AG04450 (cell line): Measurements from ENCODE around the gene ZNF695. TPM values are rescaled to one million over a fixed set of nuclear protein-coding genes. Genes with fewer than 3 reads are reported as not detected.

ENCODE experiments used
- CTCF ChIA-PET: fragments of 300-600, 350-600 bp; formaldehyde crosslinking; extraction: SDS; loops from one replicate; lab custom pipeline; 2022; ENCODE audit warnings: antibody characterized with exemption, inconsistent platforms; lab: Charles Lee
- POLR2A ChIA-PET: fragments of 350-600 bp; formaldehyde crosslinking; extraction: SDS; loops from one replicate; lab custom pipeline; 2021; ENCODE audit warnings: antibody characterized with exemption, inconsistent platforms; lab: Yijun Ruan, JAX
- DNase-seq: peaks from one replicate; pipeline ENCODE4 v3.0.0-alpha.2; 2011; ENCODE audit warnings: low read depth, low spot score
- H3K27ac ChIP-seq: one replicate; pipeline ENCODE4 v1.5.1; 2012; ENCODE audit warnings: low read depth, low read length, control low read depth
- H3K27me3 ChIP-seq: one replicate; pipeline ENCODE4 v1.6.0; 2012; ENCODE audit warnings: low read length; ENCODE audit not compliant: control insufficient read depth, insufficient read depth
- H3K4me3 ChIP-seq: 2 replicates; pipeline ENCODE4 v1.5.1; 2011; ENCODE audit warnings: mild to moderate bottlenecking, low read depth, low read length, control low read depth
- H3K9me3 ChIP-seq: 2 replicates; pipeline ENCODE4 v1.5.1; 2012; ENCODE audit warnings: low read length; ENCODE audit not compliant: control insufficient read depth, insufficient read depth
- polyA minus RNA-seq: library from RNA; depleted of rRNA, polyadenylated mRNA; stranded (reverse); fragments of >200 nt; gene quantifications from 2 replicates; pipeline ENCODE4 v1.2.3, GENCODE V29; 2011; rRNA and poly(A)+ RNA removed
- polyA plus RNA-seq: library from polyadenylated mRNA; depleted of rRNA; stranded (reverse); fragments of >200 nt; gene quantifications from 2 replicates; pipeline ENCODE4 v1.2.3, GENCODE V29; 2011; rRNA removed
- TF ChIP-seq, protein P1 (sequence below): IDR thresholded peaks from 2 replicates; pipeline ENCODE4 v1.5.1; 2011; ENCODE audit warnings: low read depth, low read length, control low read depth, inconsistent platforms

Gene ZNF695
- polyA plus RNA-seq (1.0 and 1.2 TPM in 2 replicates), polyA minus RNA-seq (0.37 and 0.65 TPM in 2 replicates)

DNA sequence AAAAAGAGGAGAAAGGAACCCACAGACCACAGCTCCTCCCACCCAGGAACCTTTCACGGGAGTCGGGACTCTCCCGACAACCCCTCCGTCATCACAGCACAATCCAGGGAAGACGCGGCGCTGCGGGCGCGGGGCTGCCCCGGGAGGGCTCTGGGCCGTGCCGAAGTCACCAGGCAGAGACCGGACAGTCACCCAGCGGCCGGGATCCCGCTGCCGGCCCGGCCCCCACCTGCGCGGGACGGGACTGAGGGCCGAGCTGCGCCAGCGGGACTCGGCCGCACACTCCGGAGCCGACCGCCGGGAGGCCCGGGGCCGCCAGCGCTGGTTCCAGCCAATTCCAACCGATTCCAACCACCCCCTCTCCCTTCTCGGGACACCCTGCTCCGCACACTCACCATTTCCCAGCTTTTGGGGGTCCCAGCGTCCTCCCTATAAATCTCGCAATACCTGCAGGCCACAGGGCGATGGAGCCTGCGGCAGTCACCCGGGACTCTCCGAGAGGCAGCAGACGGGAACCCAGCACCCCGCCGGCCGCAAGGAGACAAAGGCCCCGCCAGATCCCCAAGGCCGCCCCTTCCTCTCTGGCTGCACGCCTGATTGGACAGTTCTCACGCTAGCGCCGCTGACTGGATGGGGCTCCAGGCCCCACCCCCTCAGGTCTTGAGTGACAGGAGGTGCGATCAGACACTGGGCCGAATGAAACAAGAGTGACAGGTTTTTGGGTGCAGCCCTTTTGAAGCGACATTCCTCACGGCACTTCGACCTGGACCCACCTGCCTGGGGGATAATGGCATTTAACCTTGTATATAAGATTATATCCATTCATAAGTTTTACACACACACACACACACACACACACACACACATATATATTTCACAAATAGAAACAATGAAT, at the start of gene ZNF695:
ZNF695 (minus strand) TSS at position 547 of the 895 bp plus-strand sequence; CDS start at position 398, 149 bp downstream.
- no peaks in the 10 kb centered on the region for H3K27me3 ChIP-seq
- TF ChIP-seq, protein P1, sequence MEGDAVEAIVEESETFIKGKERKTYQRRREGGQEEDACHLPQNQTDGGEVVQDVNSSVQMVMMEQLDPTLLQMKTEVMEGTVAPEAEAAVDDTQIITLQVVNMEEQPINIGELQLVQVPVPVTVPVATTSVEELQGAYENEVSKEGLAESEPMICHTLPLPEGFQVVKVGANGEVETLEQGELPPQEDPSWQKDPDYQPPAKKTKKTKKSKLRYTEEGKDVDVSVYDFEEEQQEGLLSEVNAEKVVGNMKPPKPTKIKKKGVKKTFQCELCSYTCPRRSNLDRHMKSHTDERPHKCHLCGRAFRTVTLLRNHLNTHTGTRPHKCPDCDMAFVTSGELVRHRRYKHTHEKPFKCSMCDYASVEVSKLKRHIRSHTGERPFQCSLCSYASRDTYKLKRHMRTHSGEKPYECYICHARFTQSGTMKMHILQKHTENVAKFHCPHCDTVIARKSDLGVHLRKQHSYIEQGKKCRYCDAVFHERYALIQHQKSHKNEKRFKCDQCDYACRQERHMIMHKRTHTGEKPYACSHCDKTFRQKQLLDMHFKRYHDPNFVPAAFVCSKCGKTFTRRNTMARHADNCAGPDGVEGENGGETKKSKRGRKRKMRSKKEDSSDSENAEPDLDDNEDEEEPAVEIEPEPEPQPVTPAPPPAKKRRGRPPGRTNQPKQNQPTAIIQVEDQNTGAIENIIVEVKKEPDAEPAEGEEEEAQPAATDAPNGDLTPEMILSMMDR, result no peak
- H3K27ac ChIP-seq, result peak within 1 kb of the TSS; percentile 57
- peaks cover 9% of the 10 kb centered on the region for H3K9me3 ChIP-seq
- POLR2A ChIA-PET, result interaction anchor here (0.7 kb wide), 2 partner anchors 32 to 156 kb away, joined by 4 to 5 read pairs; no protein-coding TSS in a partner anchor
- peak within 1 kb of the TSS; percentile 83 for H3K4me3 ChIP-seq
- peak; percentile 82 for DNase-seq
- CTCF ChIA-PET, result interaction anchor here (0.7 to 1.0 kb wide), 2 partner anchors 72 to 100 kb away, joined by 3 to 6 read pairs; no protein-coding TSS in a partner anchor

DNA sequence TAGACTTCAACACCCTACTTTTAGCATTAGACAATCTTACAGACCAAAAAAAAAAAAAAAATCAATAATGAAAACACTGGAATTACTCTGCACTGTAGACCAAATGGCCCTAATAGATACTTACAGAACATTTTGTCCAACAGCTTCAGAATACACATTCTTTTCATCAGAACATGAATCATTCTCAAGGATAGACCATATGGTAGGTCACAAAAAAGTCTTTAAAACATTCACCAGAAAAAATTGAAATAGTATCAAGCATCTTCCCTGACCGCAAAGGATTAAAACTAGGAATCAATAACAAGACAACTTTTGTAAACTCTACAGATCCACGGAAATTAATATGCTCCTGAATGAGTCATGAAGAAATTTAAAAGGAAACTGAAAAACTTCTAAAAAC, 48.2 kb upstream of the ZNF695 start:
- H3K27ac ChIP-seq, result no peak overlapping the region
- no peak for DNase-seq
- ChIA-PET POLR2A (no interaction called here), CTCF (no interaction called here)
- peaks cover 32% of the 10 kb centered on the region for H3K9me3 ChIP-seq
- TF ChIP-seq, protein P1, result no peak
- no peak overlapping the region for H3K4me3 ChIP-seq
- no peaks in the 10 kb centered on the region for H3K27me3 ChIP-seq

DNA sequence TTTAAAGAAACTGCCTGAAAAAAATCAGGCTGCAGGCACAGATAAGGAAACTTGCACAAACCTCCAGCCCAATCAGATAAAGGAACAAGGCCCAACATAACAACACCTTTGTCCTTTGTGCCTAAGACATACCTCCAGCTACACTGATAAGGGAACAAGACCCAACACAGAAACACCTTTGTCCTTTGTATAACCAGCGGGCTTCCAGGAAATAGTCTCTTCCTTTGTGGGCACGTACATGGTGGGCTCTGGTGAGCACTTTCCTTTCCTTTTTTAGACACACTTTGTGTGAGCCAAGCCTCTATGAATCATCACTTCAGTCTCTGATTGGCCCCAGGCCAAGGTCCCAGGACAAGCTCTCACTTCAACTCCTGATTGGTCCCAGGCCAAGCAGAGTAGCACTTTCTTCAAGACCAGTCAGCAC, 47.1 kb upstream of the ZNF695 start:
- Histone ChIP-seq H3K9me3 (peaks cover 40% of the 10 kb centered on the region), H3K27ac (no peak overlapping the region), H3K4me3 (no peak overlapping the region), H3K27me3 (no peaks in the 10 kb centered on the region)
- ChIA-PET POLR2A (no interaction called here), CTCF (no interaction called here)
- TF ChIP-seq, protein P1, result no peak
- DNase-seq, result no peak

DNA sequence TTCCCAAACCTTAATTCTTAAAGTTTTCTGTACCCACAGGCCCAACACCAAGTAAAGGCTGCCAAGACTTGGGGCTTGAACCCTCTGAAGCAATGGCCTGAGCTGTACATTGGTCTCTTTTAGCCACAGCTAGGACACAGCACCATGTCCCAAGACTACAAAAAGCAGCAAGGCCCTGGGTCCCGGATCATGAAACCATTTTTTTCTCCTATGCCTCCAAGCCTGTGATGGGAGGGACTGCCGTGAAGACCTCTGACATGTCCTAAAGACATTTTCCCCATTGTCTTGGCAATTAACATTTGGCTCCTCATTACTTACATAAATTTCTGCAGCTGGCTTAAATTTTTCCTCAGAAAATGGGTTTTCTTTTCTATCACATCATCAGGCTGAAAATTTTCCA, 39.8 kb upstream of the ZNF695 start:
- CTCF ChIA-PET, result no interaction called here

More for the DNA sequence above, 39.8 kb upstream of the ZNF695 start:
- POLR2A ChIA-PET, result no interaction called here
- H3K27ac ChIP-seq, result no peak overlapping the region
- no peak for DNase-seq
- H3K9me3 ChIP-seq, result peaks cover 49% of the 10 kb centered on the region
- no peaks in the 10 kb centered on the region for H3K27me3 ChIP-seq
- TF ChIP-seq, protein P1, result no peak
- H3K4me3 ChIP-seq, result no peak overlapping the region
